GM19193 (cell line): ENCODE measurements around the gene SRSF1.

ENCODE experiments used
- POLR2A ChIP-seq: IDR thresholded peaks from 4 replicates; pipeline ENCODE4 v1.6.1; 2011; ENCODE audit not compliant: insufficient read depth, insufficient read length; ENCODE audit errors: extremely low read depth

The SRSF1 gene

GRCh38 chr17:58039975-58040374 lies 32.9 kb upstream of the SRSF1 start:
- no peak for TF ChIP-seq POLR2A

- TF ChIP-seq POLR2A = no peak
Observed at GRCh38 chr17:58032691-58033415, 25.8 kb upstream of the SRSF1 start.

- no peak for TF ChIP-seq POLR2A
Observed at GRCh38 chr17:58028578-58028977, 21.5 kb upstream of the SRSF1 start.

DNA sequence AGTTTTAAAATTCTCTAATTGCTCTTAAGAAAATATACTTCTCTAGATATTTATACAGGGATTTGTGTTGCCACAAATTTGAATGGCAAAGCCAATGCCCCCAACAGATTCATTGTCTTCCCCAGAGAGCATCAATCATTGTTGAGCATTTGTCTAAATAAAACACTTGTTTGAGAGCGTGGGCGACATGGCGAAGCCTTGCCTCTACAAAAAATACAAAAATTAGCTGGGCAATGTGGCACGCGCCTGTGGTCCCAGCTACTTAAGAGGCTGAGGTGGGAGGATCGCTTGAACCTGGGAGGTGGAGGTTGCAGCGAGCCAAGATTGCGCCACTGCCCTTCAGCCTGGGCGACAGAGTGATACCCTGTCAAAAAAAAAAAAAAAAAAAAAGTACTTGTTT lies 13.4 kb upstream of the SRSF1 start:
- TF ChIP-seq POLR2A = no peak

DNA sequence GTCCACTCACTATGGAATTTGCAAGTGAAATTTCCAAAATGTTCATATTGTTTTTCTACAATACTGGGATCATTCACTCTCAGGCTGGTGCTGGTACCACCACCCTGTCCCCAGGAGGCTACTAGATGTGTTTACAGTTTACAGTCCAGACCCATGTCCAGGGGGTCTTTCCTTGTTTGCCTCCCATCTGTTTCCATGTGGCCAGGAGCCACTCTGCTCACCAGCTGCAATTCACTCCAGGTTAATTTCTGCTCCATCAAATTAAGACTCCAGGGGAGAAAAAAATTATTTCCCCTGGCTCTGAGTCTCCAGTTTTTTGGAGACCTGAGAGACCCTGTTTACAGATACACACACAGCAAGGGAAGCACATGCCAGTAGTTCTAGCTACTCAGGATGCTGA lies 12.5 kb upstream of the SRSF1 start:
- TF ChIP-seq POLR2A = no peak

DNA sequence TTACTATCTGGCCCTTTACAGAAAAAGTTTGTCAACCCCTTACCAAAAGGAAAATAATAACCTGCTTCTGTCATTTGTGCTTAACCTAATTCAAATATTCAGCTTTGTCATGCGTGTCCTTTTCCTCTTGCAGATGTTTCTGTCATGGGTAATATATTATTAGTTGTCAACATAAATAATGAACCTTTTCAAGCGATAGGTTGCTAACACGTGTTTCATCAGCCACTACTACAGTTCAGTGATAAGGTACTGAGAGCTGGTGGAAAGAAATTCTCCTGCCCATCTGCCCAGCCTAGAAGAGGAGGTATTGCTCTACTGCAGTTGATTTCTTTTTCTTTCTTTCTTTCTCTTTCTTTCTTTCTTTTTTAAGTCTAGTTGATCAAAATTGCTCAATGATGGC lies 12.0 kb upstream of the SRSF1 start:
- TF ChIP-seq POLR2A = no peak

DNA sequence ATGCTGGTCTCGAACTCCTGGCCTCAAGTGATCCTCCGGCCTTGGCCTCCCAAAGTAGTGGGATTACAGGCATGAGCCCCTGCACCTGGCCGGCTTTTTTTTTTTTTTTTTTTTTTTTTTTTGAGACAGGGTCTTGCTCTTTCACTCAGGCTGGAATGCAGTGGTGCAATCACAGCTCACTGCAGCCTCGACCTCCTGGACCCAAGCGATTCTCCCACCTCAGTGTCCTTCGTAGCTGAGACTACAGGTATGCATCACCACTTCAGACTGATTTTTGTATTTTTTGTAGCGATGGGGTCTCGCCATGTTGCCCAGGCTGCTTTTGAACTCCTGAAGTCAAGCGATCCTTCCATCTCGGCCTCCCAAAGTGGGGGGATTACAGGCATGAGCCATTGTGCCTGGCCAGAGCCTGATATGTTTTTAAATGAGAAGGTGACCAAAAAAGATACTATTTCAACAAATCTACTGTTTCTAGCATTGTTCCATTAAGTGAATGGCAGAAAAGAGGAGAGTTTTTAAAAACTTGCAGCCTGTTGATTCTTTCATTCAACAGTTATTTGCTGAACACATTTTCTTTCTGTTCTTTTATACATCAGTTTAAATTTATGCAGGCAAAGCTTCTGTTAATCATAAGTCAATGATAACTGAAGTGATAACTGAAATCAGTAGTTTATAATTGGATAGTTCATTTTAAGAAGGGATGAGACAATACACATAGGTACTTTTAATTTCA lies 3.2 kb upstream of the SRSF1 start:
- TF ChIP-seq POLR2A = no peak

DNA sequence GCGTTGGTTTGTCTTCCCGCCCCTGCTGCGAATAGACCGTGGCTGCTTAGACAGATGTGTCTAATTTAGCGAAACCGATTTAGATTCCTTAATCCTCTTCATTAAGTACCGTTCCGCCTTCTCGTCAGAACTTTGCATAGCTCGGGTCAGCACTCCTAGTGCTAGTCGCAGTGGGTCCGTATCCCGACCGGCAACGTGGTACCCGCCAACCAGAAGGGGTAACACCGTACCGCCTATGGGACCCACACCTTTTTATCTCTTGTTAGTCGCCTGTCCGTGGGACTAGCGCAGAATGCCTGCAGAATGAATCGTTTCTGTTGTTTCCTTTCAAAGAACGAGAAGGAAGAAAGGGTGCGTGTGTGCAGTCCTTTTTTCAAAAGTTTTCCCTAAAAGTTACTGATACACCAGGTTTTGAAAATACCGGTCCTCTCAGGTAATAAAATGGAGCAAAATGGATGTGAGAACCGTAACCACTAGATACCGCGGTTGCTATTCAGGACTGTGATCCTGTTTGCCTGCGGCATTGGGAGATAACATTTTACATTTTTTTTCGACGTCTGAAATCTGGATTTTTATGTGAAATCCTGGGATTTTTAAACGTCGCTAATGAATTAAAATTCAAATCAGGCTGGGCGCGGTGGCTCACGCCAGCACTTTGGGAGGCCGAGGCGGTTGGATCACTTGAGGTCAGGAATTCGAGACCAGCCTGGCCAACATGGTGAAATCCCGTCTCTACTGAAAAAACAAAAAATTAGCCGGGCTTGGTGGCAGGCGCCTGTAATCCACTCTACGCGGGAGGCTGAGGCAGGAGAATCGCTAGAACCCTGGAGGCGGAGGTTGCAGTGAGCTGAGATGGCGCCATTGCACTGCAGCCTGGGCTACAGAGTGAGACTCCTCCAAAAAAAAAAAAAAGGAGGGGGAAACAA lies 998 bp upstream of the SRSF1 start:
- TF ChIP-seq POLR2A = no peak

- TF ChIP-seq POLR2A = no peak
Observed at GRCh38 chr17:58006560-58006923, 504 bp downstream of the SRSF1 start.

DNA sequence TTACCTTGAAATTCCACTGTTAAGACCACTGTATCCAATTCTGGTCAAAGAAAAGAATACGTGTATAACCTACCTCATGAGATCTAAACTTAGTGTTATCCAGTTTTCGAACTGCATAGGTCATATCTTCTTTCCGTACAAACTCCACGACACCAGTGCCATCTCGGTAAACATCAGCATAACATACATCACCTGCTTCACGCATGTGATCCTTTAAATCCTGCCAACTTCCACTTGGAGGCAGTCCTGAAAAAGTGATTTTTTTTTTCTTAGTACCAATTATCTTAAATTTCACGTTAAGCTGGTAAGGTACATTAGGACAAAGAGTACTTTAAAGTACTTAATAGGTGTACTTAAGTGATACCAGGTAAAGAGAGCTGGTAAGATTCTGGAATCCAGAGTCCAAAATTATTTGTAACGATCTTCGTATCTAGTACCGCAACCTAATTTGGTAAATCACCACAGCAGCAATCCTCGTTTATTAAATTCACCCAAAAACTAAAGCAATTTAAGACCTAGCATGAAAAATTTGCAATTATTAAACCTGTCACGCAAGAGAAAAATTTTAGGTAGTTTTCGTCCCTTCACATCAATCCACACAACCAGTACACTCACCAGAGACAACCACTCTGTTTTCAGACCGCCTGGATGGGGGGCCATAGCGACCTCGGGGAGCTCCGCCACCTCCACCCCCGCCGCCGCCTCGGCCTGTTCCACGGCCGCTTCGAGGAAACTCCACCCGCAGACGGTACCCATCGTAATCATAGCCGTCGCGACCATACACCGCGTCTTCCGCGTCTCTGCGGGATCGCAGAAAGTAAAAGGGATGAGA lies 1.1 kb downstream of the SRSF1 start:
- TF ChIP-seq POLR2A = no peak

DNA sequence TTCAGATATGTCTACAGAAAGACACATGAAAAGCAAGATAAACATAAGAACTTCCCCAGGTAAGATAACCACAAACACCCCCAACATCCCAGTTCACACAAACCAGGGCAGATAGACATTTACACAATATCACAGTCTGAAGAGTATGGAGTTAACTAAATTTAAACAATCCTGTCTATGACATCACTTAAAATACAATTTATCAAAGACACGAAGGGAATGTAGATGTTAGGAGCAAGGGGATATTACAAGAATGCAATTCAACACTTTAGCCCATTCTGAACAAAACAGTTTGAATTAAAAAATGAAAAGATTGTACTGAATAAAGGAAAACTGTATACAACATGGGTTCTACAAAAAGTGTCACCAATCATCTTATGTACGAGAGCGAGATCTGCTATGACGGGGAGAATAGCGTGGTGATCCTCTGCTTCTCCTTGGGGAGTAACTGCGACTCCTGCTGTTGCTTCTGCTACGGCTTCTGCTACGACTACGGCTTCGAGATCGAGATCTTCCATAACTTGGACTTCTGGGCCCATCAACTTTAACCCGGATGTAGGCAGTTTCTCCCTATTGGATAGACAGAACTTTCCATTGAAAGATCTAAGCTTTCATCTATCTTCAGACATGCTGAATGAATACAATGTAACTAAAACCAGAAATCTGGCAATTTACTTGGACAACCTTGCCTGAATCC lies 1.9 kb downstream of the SRSF1 start:
- no peak for TF ChIP-seq POLR2A

GRCh38 chr17:58004060-58004459 lies 3.0 kb downstream of the SRSF1 start:
- no peak for TF ChIP-seq POLR2A

GRCh38 chr17:58002973-58003372 lies 4.1 kb downstream of the SRSF1 start:
- TF ChIP-seq POLR2A = no peak
